HG03039 (cell line): Measurements from ENCODE around the gene PRSS27.
A peak's percentile ranks its signal among the peaks of the same experiment; 100 is the strongest.
"Not testable (repeated sequence)": the region's sequence is repeated elsewhere in the genome, so short reads cannot be mapped to it uniquely, and the experiment has no call there.

Source experiments
- ATAC-seq: cut with Tn5 transposase; IDR thresholded peaks from one replicate; pipeline ENCODE4 v1.9.1; 2021; ENCODE audit warnings: mild to moderate bottlenecking, moderate library complexity; ENCODE audit not compliant: unreplicated experiment

Gene PRSS27

DNA sequence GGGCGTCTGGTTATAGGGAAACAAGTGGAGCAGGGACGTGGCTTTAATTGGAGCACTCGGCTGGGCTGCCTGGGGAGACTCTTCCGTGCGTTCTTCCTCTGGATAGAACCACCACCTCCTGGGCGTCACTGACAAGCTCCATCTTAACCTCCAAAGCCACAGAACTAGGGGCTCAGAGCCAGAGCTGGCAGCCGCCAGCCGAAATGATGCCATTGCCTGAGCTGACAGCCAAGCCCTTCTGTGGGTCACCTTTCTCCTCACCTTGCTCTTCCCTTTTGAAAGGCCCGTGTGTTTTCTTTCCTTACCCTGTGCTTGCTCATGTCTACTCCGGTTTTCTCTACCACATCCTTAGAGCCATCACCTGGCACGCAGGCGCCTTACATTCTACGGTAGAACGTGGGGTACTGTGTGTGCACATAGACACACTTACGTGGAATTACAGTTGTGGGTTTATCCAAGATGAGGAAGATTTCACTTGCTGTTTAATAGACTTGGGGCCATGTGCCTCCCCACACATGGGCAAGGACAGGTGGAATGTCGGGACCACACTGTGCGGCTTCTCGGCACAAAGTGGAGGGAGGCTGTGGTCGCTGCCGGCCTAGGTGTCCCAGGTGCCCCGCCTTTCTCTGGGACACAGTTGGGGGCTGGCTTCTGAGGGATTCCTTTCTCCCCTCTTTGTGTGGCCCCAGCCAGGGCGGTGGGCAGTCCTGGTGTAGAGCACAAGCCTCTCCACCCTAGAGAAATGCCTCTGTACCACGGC lies 41.6 kb downstream of the PRSS27 start:
- ATAC-seq, result not testable (repeated sequence)

DNA sequence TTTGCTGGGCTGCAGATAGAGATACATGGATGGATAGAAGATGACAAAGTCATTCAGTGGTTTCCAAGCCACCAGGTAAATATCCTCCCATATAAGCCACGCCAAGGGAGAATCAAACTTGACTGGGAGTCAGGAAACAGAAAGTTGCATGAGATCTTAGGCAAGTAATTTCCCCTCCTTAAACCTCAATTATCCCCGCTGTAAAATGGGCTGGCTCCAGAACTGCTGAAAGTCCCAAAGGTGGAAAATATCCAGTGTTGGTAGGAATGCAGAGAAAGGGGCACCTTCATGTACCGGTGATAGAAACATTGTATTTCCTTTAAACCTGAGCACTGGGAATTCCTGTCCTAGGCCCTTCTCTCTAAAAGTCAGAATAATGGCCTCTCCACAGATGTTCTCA lies 43.1 kb downstream of the PRSS27 start:
- ATAC-seq, result not testable (repeated sequence)

DNA sequence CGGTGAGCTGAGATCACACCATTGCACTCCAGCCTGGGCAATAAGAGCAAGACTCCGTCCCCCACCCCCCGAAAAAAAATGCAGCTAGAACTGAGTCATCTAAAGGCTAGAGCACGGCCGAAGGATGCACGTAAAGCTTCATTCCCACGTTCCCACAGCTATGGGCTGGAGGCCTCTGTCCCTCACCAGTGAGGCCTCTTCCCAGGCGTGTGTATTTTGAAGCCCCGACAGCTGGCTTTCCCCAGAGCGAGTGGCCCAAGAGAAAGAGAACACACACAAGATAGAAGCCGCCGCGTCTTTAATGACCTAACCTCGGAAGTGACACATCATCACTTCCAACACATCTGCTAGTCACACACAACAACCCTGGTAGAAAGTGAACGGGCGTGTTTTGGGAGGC lies 44.3 kb downstream of the PRSS27 start:
- ATAC-seq, result no peak

DNA sequence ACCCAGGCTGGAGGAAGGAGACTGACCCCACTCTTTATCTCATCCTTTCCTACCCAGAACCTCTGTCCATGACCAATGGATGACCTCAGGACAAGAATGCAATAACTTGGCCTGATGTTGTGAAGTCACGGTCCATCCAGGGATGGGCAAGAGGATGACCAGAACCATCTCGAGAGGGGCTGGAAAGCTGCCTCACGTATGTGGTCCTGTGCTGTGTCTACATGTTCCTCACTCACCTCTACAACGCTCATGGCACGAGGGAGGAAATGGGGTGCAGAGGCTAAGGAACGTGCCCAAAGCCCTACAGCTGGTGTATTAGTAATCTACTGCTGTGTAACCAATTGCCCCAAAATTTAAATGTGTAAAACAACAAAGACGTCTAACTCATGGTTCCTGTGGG lies 45.0 kb downstream of the PRSS27 start:
- no peak for ATAC-seq

DNA sequence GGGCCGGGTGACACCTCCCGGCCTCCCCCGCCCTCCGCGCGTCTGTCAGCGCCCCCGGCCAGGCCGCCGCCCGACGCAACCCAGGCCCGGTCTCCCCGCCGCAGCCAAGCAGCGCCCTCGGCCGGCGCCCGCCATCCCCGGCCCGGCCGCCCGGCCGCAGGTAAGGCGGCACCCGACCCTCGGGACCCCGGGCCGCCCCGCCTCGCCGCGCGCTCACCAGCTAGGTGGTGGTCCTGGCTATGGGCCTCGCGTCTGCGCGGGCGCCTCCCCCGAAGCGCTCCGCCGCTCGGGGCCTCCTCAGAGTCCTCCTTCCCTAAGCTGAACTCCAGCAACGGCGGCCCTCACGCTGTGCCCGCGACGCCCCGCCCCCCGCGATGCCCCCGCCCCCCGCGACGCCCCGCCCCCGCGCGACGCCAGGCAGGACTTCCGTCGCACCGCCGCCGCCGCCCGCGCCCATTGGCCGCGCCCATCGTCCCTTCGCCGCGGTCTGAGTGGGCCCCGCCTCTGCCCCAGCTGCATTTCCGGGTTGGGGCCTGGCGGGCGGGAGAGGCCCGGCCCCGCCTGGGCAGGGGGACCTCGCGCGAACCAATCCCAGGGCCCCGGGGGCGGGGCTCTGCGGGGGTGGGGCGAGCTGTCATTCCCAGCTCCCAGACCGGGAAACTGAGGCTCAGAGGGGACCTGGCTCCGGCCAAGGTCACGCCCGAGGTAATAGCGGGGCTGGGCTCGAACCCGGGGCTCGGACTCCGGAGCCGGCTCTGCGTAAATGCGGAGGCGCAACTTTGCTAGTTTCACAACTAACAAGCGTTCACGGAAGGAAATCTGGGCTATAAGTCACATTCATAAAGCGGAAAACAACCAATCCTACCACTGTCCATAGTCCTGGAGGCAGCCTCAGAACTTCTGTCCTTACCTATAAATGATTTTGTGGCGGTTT lies 46.7 kb downstream of the PRSS27 start:
- ATAC-seq, result peak; percentile 91

DNA sequence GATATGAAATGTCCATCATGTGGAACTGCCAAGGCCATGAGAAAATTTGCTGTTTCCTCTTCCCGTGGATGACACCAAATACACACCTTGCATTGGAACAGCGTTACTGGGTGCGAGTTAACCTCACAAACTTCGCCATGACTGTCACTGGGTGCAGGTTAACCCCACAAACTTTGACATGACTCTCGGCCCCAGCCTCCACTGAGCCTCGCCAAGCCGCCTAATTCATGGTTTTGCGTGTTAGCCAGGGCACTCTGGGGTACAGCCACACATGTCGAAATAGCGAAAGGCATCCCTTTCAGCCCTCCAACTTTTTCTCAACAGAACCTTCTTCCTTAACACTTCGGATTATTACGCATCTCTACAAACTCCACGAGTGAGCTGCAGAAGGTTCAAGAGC lies 48.3 kb downstream of the PRSS27 start:
- no peak for ATAC-seq

DNA sequence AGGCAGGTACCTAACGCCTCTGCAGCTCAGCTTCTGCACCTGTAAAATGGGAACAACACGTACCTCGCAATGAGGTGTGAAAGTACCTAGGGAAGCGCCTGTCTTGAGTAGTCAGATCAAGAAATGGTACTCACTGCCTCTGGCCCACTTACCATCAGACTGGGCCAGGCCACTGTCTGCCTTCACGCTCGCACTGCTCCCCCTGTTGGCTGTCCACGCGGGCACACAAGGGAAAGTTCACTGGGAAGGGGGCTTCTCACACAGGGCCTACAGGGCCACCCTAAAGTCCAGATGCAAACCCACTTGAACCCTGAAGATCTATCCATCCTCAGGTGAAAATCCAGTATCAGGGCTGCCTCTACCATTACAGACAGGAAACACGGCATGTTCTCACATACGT lies 48.8 kb downstream of the PRSS27 start:
- ATAC-seq, result not testable (repeated sequence)

DNA sequence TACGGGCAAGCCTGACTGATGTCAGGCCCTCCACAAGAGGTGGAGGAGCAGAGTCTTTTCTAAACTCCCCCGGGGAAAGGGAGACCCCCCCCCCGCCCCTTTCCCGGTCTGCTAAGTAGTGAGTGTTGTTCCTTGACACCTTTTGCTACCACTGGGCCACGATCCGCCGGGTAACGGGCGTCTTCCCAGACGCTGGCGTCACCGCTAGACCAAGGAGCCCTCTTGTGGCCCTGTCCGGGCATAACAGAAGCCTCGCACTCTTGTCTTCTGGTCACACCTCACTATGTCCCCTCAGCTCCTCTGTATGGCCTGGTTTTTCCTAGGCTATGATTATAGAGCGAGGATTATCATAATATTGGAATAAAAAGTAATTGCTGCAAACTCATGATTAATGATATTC lies 50.0 kb downstream of the PRSS27 start:
- ATAC-seq, result not testable (repeated sequence)

DNA sequence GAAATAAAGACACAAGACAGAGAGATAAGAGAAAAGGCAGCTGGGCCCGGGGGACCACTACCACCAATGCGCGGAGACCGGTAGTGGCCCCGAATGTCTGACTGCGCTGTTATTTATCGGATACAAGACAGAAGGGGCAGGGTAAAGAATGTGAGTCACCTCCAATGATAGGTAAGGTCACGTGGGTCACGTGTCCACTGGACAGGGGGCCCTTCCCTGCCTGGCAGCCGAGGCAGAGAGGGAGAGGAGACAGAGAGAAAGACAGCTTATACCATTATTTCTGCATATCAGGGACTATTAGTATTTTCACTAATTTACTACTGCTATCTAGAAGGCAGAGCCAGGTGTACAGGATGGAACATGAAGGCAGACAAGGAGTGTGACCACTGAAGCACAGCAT lies 50.4 kb downstream of the PRSS27 start:
- not testable (repeated sequence) for ATAC-seq

DNA sequence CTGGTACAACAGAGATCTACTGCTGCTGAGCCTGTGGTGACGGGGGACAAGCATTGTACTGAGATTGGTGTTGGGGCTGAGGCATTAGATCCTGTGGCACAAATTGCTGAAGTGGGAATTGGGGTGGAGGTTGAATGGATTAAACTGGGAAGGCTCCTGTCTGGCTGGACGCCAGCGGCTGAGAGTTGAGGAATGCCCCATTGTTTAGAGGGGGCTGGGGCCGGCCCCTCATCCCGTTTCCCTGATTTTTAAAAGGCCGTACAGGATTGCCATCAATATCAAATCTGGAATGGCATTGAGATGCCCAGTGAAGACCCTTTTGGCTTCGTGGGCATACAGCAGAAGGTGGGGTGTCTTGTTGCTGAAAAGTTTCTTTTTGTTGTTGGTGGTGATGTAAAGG lies 53.4 kb downstream of the PRSS27 start:
- not testable (repeated sequence) for ATAC-seq

DNA sequence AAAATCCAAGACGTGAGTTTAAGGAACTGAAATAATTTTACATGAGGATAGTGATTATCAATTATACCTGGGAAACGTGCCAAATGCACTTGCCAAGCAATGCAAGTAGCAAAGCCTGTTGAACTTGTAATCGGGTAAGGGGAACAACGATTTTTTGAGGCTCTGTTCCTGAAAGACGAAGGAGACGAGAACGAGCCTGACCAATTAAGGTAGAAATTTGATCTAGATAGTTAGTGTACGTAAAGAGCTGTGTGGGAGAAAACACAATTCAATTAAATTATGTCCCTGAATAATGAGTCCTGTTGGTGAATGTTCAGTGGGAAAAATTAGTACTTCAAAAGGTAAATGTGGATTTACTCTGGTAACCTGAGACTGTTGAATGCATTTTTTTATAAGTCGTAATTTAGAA lies 55.4 kb downstream of the PRSS27 start:
- ATAC-seq, result no peak

DNA sequence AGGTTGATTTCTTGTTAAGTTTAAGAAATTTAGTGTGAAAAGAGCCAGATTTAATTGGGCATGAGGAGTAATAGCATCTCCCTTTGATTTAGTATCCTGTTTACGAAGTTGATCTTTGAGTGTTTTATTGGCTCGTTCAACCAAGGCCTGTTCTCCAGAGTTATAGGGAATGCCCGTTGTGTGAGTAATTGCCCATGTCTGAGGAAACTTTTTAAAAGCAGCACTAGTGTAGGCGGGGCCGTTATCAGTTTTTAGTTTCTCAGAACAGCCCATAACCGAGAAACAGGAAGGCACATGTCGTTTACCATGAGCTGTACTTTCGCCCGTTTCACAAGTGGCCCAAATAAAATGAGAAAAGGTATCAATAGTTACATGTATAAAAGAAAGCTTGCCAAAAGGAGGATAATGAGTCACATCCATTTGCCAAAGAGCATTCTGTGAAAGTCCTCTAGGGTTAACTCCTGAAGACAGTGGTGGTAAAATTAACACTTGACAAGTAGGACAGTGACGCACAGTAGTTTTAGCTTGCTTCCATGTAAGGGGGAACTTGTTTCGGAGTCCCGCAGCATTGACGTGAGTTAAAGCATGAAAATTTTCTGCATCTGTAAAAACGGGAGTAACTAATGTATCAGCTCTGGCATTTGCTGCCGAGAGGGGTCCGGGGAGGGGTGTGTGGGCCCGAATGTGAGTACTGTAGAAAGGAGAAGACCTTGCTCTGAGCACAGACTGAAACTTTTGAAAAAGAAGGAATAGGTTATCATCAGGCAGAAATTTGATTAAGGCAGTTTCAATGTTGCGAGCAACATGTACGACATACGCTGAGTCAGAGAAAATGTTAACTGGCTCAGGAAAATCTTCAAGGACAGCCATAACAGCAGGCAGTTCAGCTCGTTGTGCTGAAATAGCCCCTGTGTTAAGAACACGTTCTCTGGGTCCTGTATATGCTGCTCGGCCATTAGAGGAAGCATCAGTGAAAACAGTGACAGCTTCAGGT lies 56.2 kb downstream of the PRSS27 start:
- ATAC-seq, result no peak
